SK-N-SH treated with all-trans-retinoic acid at 6 μM for 48 hours (cell line): ENCODE data around the gene LRRC58.

ENCODE experiments used
- ARNTL ChIP-seq: fragments of 450-650 bp; formaldehyde crosslinking; IDR thresholded peaks from 2 replicates; pipeline ENCODE4 v1.5.0; 2020; ENCODE audit warnings: low read depth, mild to moderate bottlenecking, moderate library complexity, borderline replicate concordance
- BACH2 ChIP-seq: fragments of 250-450 bp; sonication (Bioruptor Pico); IDR thresholded peaks from 2 replicates; pipeline ENCODE4 v1.9.0; 2021; ENCODE audit warnings: mild to moderate bottlenecking, borderline replicate concordance
- CSRNP3 ChIP-seq: fragments of 250-450 bp; sonication (Bioruptor Pico); IDR thresholded peaks from 2 replicates; pipeline ENCODE4 v1.5.1; 2021; ENCODE audit warnings: mild to moderate bottlenecking, moderate library complexity
- ISL1 ChIP-seq: fragments of 250-450 bp; sonication (Bioruptor Pico); IDR thresholded peaks from 2 replicates; pipeline ENCODE4 v2.1.2; 2022; ENCODE audit warnings: mild to moderate bottlenecking, moderate library complexity
- OSR1 ChIP-seq: fragments of 250-450 bp; sonication (Bioruptor Pico); IDR thresholded peaks from 2 replicates; pipeline ENCODE4 v1.8.0; 2022; ENCODE audit warnings: moderate library complexity, mild to moderate bottlenecking, inconsistent platforms
- PPARA ChIP-seq: fragments of 250-450 bp; sonication (Bioruptor Pico); IDR thresholded peaks from 2 replicates; pipeline ENCODE4 v1.5.0; 2020; ENCODE audit warnings: mild to moderate bottlenecking, borderline replicate concordance
- SNAI2 ChIP-seq: fragments of 250-450 bp; sonication (Bioruptor Pico); IDR thresholded peaks from 2 replicates; pipeline ENCODE4 v1.5.0; 2020; ENCODE audit warnings: mild to moderate bottlenecking, moderate library complexity
- TCF4 ChIP-seq: fragments of 250-450 bp; sonication (Bioruptor Pico); IDR thresholded peaks from 2 replicates; pipeline ENCODE4 v1.8.0; 2021; ENCODE audit warnings: mild to moderate bottlenecking, moderate library complexity, borderline replicate concordance
- ZFP3 ChIP-seq: fragments of 250-450 bp; sonication (Bioruptor Pico); IDR thresholded peaks from 2 replicates; pipeline ENCODE4 v1.5.0; 2020; ENCODE audit warnings: mild to moderate bottlenecking, moderate library complexity
- TF ChIP-seq, protein P1 (sequence below): fragments of 250-450 bp; sonication (Bioruptor Pico); IDR thresholded peaks from 2 replicates; pipeline ENCODE4 v1.5.1; 2020; ENCODE audit warnings: low read depth, mild to moderate bottlenecking, moderate library complexity
- TF ChIP-seq, protein P2 (sequence below): fragments of 250-450 bp; sonication (Bioruptor Pico); IDR thresholded peaks from 2 replicates; pipeline ENCODE4 v1.8.0; 2020; ENCODE audit warnings: mild to moderate bottlenecking, moderate library complexity, borderline replicate concordance

- TF ChIP-seq SNAI2 (no peak), BACH2 (CRISPR knock-in tag) (no peak), OSR1 (CRISPR knock-in tag) (no peak), PPARA (CRISPR knock-in tag) (no peak), ARNTL (CRISPR knock-in tag) (no peak), CSRNP3 (no peak), TCF4 (no peak), ISL1 (CRISPR knock-in tag) (no peak), ZFP3 (CRISPR knock-in tag) (no peak)
- TF ChIP-seq, protein P1, sequence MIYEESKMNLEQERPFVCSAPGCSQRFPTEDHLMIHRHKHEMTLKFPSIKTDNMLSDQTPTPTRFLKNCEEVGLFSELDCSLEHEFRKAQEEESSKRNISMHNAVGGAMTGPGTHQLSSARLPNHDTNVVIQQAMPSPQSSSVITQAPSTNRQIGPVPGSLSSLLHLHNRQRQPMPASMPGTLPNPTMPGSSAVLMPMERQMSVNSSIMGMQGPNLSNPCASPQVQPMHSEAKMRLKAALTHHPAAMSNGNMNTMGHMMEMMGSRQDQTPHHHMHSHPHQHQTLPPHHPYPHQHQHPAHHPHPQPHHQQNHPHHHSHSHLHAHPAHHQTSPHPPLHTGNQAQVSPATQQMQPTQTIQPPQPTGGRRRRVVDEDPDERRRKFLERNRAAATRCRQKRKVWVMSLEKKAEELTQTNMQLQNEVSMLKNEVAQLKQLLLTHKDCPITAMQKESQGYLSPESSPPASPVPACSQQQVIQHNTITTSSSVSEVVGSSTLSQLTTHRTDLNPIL (CRISPR knock-in tag) = no peak
- TF ChIP-seq, protein P2, sequence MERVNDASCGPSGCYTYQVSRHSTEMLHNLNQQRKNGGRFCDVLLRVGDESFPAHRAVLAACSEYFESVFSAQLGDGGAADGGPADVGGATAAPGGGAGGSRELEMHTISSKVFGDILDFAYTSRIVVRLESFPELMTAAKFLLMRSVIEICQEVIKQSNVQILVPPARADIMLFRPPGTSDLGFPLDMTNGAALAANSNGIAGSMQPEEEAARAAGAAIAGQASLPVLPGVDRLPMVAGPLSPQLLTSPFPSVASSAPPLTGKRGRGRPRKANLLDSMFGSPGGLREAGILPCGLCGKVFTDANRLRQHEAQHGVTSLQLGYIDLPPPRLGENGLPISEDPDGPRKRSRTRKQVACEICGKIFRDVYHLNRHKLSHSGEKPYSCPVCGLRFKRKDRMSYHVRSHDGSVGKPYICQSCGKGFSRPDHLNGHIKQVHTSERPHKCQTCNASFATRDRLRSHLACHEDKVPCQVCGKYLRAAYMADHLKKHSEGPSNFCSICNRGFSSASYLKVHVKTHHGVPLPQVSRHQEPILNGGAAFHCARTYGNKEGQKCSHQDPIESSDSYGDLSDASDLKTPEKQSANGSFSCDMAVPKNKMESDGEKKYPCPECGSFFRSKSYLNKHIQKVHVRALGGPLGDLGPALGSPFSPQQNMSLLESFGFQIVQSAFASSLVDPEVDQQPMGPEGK (CRISPR knock-in tag) = no peak
Observed at GRCh38 chr3:120355486-120355885, 6.3 kb upstream of the LRRC58 start.
